GM19324 (cell line): ENCODE measurements around the gene KLHL9.
A peak's percentile ranks its signal among the peaks of the same experiment; 100 is the strongest.

ENCODE experiments used
- ATAC-seq: cut with Tn5 transposase; IDR thresholded peaks from one replicate; pipeline ENCODE4 v1.9.1; 2021; ENCODE audit warnings: mild to moderate bottlenecking, moderate library complexity; ENCODE audit not compliant: unreplicated experiment, low FRiP score

KLHL9 gene

DNA sequence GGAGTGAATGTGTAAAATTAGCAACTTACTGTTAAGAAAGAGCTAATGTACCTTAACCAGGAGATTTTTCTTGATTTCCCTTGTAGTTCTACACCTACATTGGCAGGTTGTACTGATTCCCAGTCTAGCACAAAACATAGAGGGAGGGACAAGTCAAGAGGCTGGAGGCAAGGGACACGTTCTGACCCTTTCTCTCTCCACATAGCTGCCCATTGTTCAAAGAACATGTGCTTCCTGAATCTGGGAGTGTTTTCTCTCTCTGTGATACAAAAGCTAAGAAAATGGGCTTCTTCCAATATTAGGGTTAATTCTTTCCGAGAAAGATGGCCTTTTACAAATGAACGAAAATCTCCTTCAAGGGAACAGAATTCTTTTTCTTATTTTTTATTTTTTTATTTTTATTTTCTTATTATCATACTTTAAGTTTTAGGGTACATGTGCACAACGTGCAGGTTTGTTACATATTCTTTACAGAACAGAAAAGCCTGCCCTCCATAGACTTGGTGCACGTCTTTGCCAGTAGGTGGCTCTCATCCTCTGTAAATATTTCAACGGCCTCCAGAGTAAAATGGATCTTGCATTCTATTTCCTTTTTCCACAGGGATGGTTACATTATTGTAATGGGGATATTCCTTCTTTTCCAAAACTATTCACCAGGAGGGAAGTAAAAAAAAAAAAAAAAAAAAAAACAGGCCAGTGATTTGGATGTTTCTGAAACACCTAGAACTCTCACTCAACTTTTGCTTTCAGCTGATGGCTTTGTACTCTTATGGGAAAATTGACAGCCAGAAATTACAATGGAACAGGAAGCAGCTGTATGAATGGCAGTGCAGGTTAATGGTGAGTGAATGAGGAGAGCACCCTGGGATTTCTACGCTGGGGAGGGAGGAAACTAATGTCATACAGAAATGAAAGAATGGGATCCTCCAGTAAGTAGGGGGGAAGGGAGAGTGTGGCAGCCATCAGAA is 17.0 kb downstream of the KLHL9 start:
- ATAC-seq, result no peak

DNA sequence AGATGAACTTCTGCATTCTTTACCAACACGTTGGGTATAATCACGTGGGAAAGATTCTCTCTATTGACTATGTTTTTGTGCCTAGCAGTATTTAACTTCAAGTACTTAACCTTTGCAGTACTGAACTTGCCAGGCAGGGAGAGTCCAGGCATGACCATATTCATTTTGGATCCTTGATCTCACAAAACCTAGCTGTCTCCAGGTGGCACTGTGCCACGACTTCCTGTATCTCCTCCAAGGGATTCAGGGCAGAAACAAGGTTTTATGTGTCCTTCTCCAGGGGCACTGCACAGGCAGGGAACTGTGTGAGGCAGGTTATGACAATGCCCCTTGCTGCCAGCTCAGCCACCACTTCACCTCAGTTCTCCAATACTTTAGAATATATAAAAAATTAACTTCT is 18.3 kb downstream of the KLHL9 start:
- no peak for ATAC-seq

DNA sequence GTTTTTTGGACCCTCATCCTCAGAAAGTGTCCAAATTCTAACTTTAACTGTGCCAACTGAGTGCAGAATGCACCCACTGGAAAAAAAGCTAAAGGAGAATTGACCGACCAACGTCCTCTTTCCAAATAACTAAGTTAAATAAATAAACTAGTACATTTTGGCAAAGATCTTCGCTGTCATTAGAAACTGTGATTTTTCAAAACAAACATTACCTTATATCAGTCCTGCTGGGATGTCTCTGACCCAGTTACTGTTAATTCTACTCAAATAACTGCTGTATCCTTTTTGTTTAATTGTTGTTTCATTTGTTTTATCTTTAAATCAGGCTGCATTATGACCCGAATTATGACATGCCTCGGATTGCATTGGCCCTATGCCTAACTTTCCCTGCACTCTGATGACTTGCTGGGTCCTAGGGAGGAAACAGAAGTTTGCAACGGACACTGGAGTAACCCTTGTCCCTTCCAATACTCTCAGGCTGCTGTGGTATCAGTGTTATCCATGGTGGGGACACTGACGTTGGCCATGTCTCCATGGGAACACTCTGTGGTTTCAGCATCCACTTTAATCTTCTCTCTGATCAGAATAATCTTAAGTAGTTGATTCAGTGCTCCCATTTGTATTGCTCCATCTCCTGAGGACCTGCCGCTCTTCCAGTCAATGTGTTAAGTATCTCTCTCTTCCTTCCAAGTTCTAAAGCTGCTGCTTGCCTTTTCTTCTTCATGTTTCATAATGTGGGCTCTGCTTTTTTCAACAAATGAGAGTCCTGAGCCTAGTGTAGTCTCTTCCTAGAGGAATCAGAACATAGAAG is 19.0 kb downstream of the KLHL9 start:
- no peak for ATAC-seq

DNA sequence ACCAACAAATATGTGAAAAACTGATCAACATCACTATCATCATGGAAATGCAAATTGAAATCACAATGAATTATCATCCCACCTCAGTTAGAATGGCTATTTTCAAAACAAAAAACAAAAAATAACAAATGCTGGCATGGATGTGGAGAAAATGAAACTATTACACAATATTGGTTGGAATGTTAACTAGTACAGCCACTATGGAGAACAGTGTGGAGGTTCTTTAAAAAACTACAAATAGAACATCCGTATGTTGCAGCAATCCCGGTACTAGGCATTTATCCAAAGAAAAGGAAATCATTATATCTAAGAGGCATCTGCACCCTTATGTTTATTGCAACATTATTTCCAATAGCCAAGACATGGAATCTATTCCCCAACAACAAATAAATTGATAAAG is 21.1 kb downstream of the KLHL9 start:
- ATAC-seq, result no peak

DNA sequence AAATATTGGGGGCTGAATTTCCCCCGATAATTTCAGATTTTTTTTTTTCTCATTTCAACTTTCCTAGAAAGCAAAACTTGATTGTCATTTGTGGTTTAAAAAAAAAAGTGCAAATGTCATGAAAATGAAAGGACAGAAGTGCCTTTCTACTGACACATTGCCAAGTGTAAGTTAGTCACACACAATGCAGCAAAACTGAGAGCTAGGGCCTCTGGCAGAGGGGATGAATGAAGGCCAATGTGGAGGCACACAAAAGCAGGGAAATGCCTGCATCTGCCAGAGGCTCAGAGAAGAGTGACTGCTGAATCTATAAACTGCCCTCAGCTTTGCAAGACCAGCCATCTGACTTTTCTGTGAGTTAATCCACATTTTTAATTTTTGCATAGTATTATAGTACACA is 23.3 kb downstream of the KLHL9 start:
- no peak for ATAC-seq

DNA sequence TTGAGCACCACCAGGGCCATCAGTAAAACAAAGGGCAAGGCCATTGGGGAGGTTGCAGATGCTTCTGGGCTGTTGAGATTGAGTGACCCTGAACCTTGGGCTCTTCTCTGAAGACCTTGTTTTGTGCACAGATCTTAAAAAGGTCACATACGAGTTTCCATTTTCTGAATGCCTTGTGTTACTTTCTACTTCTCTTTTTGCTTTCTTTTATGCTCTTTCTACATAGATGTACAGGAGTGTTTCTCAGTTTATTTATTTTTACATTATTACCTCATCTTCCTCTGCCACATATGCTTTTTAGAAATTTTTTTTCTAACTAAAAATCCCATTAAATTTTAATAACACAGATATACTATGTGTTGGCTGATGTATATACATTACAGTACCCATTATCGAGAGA is 30.0 kb downstream of the KLHL9 start, which contains the start of gene IFNA5:
Gene IFNA5, minus strand, starts transcription at position 101 of the 400 bp plus-strand sequence. Its CDS starts 57 bp downstream, at position 44.
- no peak for ATAC-seq

DNA sequence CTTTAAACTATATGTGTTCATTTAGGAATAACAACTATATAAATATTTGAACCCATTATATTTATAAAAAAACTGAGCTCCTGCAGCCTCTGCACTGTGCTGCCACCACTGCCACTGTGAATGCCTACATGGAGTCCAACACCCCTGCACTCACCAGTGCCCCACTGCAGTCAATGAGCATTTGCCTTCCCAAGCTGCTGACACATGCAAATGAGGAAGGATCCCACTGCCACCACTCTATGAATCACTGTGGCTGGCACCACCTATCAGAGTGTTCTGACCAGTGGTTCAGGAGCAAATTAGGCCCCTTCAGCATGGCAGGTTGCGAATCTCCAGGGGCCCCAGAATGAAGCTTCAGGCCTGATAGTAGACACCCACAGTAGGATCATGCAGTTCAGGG is 39.2 kb downstream of the KLHL9 start:
- ATAC-seq, result no peak

DNA sequence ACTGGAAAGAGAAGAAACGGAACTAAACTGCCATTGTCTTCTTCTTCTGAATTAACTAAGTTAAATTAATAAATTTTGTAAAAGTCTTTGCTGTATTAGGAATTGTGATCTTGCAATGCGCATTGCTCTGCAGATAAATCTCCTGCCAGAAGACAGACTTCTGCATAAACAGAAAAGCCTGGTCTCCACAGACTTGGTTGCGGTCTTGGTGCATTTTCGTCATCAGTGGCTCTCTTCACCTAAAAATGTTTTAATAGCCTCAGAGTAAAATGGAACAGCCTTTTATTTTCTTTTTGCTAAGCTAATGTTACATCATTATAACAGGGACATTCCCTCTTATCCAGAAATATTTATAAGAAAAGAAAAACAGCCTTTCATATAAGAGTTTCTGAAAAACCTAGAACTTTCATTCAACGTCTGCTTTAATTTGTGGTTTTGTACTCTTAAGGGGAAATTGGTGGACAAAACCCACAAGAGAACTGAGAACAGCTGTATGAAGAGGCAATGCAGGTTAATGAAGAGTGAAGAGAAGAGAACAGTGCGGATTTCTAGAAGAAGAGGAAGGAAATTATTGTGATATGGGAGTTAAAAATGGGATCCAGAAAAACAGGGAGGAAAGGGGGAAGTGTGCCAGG is 40.2 kb downstream of the KLHL9 start:
- peak; percentile 68 for ATAC-seq

DNA sequence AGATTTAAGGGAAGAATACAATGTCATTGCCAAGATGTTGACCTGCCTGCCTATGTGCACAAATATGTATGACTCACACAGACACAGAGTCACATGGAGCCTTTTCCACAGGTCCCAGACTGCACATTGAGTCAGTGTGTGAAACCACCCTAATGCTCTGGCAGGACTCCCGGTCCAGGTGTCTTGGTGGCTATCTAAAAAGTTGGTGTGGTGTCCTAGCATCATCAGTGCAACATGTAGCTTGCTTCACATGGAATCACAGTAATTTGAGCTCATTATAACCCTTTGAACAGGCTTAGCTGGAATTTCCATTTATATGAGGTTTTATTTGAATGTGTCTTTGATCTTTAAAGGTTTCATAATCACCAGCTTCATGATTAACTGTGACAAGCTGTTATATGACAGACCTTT is 40.8 kb downstream of the KLHL9 start:
- no peak for ATAC-seq

DNA sequence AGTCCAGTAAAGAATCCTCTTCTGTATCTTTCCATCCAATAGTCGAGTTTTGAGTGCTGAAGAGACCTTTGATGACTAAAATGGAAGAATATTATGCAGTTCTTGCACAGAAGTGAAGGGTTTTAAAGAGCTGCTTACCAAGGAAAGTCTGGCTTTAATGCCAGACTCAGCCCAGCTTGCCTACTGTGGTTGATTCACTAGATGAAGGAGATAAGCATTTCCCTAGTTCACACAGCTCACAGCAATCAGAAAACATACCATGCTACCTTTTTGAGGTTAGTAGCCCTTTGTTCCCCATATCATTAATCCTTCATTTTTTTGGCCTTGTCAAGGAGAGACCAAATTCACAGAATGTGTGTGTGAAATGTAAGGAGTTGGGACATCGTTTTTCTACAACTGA is 45.4 kb downstream of the KLHL9 start:
- ATAC-seq, result no peak

DNA sequence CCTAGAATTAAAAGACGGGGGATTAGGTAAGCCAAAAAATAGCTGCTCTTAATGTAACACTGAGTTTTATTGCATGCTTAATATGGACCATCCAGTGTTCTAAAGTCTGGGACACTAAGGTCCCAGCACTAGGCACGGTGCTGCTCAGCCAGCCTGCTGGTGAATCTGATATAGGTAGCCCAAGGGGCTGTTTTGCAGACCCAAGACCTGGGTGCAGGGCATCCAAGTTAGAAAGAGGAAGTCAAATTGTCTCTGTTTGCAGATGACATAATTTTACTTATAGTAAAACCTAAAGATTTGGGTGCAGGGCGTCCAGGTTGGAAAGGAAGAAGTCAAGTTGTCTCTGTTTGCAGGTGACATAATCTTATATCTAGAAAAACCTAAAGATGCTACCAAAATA is 47.9 kb downstream of the KLHL9 start:
- ATAC-seq, result no peak

DNA sequence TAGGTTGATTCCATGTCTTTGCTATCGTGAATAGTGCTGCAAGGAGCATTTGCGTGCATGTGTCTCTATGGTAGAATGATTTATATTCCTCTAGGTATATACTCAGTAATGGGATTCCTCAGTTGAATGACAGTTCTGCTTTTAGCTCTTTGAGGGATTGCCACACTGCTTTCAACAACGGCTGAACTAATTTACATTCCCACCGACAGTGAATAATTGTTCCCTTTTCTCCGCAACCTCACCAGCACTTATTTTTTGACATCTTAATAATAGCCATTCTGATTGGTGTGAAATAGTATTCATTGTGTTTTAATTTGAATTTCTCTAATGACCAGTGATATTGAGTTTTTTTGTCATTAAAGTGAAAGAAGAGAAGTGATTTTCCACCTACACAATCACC is 48.5 kb downstream of the KLHL9 start:
- ATAC-seq, result no peak

DNA sequence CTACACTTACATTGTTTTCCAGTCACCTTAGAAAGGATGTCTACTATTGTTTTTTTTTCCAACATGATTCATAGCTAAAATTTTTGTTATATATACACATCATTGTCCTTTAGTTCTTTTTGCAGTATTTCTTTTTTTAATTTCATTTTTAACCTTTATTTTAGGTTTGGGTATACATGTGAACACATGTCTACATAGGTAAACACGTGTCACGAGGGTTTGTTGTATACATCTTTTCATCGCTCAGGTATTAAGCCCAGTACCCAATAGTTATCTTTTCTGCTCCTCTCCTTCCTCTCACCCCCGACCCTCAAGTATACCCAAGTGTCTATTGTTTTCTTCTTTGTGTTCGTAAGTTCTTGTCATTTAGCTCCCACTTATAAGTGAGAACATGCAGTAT is 49.1 kb downstream of the KLHL9 start:
- ATAC-seq, result no peak

DNA sequence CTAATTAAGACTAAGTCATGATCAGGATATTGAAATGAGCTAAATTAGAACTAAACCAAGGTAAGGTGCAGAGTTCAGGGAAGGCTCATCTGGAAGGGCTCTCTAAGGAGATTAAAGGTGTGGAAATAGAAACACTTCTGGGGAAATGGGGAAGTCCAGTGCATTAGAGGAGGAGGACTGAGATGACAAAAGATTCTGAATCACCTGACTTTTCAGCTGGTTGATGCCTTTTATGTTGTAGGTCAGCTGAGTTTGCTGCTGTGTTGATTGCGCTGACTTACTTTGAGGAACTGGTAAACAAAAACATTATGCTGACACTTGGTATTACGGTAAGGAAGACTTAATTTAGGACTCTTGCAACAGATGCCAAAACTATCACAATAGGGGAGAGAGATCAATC is 53.9 kb downstream of the KLHL9 start:
- no peak for ATAC-seq
